Panc1 (cell line): ENCODE results near the gene FZR1.

ENCODE experiments used
- POLR2AphosphoS5 ChIP-seq: IDR thresholded peaks from 2 replicates; pipeline ENCODE4 v1.6.1; 2012; ENCODE audit warnings: mild to moderate bottlenecking, low read depth, low read length, moderate library complexity
- TF ChIP-seq, protein P1 (sequence below): fragments of 450-650 bp; IDR thresholded peaks from 2 replicates; pipeline ENCODE4 v1.5.1; 2017; ENCODE audit warnings: mild to moderate bottlenecking

DNA sequence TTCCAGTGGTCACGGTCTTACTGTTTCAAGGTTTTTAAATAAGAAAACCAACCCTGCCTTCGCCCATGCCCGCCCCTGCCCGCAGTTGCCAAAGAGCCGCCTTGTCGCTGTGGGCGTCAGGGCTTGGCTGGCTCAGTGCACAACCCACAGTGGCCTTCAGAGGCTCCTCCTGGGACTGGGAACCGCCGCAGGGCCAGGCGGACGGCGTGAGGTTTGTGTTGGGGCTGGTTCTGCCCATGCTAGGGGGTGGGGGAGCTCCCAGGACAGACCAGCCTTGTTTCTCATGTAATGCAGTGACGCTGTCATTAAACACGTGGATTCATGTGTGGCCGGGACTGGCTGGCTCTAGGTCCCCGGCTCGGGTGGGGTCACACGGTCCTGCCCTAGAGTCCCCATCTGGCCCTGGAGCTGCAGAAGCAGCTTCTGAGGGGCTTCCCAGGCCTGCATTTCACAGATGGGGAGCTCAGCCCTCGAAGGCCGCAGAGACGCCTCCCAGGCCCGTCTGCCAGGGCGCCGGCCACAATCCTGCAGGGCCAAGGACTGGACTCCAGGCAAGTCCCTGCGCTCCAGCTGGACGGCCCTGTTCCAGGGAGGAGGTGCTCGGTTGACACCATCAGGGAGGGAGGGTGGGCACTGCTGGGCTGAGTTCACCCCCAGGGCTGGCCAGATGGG lies 30.5 kb downstream of the FZR1 start:
- no peak for TF ChIP-seq POLR2AphosphoS5
- TF ChIP-seq, protein P1, sequence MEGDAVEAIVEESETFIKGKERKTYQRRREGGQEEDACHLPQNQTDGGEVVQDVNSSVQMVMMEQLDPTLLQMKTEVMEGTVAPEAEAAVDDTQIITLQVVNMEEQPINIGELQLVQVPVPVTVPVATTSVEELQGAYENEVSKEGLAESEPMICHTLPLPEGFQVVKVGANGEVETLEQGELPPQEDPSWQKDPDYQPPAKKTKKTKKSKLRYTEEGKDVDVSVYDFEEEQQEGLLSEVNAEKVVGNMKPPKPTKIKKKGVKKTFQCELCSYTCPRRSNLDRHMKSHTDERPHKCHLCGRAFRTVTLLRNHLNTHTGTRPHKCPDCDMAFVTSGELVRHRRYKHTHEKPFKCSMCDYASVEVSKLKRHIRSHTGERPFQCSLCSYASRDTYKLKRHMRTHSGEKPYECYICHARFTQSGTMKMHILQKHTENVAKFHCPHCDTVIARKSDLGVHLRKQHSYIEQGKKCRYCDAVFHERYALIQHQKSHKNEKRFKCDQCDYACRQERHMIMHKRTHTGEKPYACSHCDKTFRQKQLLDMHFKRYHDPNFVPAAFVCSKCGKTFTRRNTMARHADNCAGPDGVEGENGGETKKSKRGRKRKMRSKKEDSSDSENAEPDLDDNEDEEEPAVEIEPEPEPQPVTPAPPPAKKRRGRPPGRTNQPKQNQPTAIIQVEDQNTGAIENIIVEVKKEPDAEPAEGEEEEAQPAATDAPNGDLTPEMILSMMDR: no peak
